Head of caudate nucleus (tissue), 42 donors: ENCODE measurements around the gene POLE.
A peak's percentile ranks its signal among the peaks of the same experiment; 100 is the strongest.

Experiments used
- DNase-seq, 42 donors: peaks; one replicate each; pipeline versions ENCODE4 v3.0.0 to v3.0.0-alpha.2; 2020 to 2021; ENCODE audit warnings: mixed read lengths in 7 of 42
- intact Hi-C: fragments of 100-400 bp; cut with DNase I; formaldehyde crosslinking; loops from one replicate; pipeline ENCODE4 v1.15.0; 2022

The POLE gene

DNA sequence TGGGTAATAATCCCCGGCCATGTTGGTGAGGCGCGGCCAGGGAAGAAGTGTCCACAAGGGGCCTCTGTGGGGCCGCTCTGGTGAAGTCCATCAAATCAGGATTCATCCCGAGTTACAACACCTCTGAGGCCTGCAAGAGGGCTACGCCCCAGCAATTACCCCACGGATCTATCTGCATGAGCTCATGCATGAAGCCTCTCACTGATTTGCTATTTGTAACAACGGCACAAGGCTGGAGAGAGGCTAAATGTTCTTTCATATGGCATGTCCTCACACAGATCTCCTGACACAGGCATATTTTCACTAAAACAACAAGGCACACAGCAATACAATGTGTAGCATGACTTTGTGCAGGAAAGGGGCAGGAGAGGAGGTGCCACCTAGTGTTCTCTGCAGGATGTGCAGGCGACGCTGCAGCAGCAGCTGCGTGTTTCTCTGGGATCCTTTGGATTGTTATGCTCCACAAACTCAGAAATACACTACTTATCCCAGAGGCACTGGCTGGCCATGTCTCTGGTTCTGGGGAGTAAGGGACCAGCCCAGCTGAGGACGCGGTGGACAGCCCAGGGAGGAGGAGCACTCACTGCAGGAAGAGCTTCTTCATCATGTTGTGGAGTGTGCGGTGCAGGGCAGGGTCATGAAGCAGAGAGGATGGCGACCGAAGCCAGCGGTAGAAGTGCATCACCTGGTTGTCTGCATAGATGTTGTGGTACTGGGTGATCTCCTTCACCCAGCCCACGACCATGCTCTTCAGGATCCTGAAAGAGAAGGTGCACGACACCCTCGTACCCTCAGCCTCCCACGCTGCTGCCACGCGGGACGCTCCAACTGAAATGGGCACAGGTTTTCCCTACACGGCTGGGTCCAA lies 48.4 kb downstream of the POLE start:
- intact Hi-C loops: no loop called here
- DNase-seq: peak in 37 of 42 donors; percentile 9 to 66 (median 42)

DNA sequence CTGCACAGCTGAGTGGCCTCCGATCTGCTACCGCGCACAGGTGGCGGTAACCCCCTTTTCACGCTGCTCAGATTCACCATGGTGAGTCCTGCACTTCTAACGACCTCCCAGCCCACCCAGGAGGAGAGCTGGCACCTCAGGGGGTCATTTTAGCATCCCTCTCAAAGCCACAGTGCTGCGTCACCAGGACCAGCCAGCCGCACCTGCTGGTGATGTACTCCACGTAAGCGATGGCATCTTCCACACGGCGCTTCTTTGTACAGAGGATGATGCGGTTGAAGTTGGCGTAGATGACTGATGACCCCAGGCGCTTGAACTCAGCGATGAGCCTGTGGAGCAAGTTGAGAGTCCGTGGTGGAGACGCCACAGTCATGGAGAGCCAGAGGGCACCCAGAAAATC lies 49.3 kb downstream of the POLE start:
- intact Hi-C loops: no loop called here

DNA sequence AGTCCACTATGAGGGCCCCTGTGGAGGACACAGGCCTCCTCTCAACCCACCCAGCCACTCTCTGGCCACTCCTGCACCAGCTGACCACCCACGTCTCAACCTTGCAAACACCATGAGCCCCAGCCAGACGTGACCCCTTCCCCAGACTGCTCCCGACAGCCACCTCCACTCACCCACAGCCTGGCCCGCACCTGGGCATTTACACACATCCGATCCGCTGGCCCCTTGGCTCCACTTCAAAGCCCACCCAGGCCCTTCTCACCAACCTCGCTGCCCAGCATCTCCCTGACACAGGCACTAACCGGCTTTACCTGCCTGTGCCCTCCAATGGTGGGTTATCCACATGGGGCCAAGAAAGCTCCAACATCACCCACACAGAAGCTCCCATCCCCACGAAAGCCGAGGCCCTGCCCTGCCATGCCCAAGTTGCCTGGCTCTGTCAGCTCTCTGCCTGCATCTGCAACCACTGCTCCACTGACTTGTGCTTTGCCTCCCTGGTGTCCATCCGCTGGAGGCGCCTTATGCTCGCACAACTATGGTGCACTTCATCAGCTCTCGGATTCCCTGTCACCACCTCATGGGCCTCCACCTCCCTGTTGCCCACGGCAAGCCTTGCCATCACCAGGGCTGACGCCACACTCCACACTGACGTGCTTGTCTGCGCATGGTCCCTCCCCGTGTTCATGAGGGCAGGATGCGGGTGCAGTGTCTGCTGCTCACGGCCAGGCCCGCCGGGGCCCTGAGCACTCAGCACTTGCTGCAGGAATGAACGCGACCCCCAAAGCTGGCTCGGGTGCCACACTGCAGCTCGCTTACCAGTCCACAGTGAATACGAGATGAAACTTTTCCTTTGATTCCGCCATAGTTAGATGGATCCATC lies 51.8 kb downstream of the POLE start:
- DNase-seq: no peak
- intact Hi-C loops: no loop called here

More for the DNA sequence above, 49.3 kb downstream of the POLE start:
- DNase-seq: no peak

DNA sequence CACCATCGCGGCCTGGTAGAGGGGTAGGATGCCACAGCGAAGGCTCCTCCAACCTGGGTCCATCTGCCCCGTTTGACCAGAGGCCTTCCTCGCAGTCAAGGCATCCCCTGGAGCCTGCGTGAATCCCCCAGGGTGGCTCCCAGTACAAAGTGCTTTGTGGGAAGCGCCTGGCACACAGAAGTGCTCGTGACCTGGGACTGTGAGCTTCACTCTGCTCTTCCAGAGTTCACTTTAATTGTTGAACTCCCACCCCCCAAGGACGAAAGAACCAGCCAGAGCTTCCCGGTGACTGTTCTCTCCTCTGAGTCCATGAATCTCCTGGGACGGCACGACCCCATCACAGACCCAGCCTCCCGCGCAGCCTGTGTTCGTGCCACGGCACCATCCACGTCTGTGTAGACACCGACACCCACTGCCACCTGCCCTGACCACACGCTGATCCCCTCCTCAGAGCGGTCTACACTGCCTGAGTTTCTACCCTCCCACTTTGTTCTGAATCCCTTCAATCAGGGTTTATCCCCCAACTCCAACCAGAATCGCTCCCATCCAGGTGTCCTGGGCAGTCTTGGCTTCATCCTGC lies 52.6 kb downstream of the POLE start:
- intact Hi-C loops: no loop called here
- no peak for DNase-seq

DNA sequence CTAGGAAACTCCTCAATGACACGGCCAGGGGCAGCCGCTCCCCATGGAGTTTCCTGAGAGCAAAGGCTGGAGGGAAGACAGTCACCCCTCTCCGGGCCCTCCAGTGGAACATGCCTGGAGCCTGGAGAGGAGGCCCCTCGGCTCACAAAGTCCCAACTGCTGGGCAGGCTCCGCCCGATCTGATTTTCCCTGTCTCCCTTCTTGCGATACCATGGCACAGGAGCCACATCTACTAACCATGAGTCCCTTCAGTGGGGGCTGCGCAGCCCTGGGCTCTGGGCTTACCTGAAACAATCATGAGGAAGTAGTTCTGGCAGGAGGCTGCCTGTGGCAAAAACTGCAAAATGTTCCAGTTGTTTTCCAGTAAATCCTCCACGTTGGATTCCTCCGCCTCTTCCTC lies 53.2 kb downstream of the POLE start:
- intact Hi-C loops: no loop called here
- no peak for DNase-seq

DNA sequence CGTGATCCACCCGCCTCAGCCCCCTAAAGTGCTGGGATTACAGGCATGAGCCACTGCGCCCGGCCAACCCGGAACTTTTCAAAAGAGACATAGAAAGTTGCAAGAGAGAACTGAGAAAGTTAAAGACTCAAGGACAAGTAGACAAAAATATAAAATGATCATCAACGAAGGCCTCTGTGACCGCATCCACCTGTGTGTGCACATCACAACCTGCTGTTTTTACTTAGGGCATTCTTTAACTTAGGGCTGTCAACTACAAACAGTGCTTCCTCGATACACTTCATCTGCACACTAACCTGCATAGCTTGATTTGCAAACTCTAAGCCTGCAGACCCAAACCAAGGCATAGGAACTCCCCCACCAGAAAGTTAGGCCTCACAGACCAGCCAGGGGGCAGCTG lies 53.7 kb downstream of the POLE start:
- DNase-seq: no peak
- intact Hi-C loops: no loop called here

DNA sequence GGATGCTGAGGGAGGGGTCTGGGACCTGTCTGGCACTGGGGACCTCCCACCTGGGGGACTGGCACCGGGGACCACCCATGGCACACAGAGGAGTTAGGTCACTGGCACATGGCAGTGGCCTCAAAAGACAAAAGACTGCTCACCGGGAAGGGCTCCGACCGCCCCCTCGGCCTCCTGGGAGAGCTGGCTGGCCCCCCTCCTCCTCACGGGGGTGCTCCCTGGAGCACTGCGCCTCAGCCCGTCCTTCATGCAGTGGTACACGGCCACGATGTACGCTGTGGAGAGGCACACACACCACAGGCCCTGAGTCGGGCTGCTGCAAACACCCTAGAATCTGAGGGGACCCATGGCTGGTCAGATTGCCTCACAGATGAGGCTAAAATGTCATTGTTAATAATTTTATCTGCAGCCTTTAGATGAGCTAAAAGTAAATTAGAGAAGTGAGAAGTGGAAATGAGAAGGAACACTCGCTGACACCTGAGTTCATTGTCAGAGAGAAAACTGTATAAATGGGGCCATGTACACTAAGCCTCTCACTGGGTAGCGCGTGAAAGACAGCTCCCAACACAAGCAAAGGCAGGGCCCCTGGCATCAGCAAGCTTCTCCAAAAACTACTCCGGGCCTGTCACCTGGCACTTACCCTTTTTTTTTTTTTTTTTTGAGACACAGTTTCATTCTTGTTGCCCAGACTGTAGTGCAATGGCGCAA lies 54.5 kb downstream of the POLE start:
- intact Hi-C loops: no loop called here
- DNase-seq: peak in 1 of 42 donors; percentile 24

DNA sequence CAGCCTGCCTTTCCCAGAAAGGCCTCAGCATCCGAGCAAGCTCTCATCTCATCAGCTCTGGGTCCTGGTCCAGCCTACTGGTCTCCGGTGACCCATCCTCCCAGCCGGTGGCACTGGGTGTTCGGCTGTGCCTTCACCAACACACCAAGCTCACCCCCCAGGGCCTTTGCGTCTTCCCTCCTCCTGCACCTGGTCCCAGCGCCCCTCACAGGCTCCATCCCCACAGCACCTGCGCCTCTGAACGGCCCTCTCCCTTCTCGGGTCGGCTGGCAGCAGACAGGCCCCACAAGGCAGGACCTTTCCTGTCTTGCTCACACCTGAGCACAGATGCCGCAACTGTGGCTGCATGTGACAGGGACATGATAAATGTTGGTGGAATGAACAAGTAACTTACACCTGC lies 55.5 kb downstream of the POLE start:
- intact Hi-C loops: no loop called here
- peak in 1 of 42 donors; percentile 27 for DNase-seq

DNA sequence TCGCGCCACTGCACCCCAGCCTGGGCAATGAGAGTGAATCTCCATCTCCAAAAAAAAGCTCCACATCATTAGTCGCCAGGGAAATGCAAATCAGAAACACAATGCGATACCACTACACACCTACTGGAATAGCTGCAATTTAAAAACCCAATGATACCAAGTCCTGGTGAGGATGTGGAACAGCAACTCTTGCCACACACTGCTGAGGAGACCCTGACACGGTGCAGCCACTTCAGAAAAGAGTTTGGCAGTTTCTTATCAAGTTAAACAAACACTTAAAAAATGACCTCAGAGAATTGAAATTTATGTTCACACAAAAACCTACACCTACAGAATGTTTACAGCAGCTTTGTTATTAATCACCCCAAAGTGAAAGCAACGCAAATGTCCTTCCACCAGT lies 56.5 kb downstream of the POLE start:
- peak in 1 of 42 donors; percentile 9 for DNase-seq
- intact Hi-C loops: no loop called here

DNA sequence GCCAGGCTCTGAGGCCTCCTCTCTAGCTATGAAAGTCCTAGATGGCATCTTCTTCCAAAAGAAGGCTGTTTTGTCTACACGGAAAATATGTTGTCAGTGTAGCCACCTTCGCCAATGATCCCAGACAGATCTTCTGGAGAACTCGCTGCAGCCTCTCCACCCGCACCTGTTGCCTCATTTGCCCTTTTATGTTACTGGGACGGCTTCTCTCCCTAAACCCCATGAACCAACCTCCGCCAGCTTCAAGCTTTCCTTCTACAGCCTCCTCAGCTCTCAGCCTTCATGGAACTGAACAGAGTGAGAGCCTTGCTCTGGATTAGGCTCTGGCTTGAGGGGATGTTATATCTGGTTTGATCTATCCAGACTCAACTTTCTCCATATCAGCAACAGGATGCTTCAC lies 57.8 kb downstream of the POLE start:
- DNase-seq: no peak
- intact Hi-C loops: no loop called here

DNA sequence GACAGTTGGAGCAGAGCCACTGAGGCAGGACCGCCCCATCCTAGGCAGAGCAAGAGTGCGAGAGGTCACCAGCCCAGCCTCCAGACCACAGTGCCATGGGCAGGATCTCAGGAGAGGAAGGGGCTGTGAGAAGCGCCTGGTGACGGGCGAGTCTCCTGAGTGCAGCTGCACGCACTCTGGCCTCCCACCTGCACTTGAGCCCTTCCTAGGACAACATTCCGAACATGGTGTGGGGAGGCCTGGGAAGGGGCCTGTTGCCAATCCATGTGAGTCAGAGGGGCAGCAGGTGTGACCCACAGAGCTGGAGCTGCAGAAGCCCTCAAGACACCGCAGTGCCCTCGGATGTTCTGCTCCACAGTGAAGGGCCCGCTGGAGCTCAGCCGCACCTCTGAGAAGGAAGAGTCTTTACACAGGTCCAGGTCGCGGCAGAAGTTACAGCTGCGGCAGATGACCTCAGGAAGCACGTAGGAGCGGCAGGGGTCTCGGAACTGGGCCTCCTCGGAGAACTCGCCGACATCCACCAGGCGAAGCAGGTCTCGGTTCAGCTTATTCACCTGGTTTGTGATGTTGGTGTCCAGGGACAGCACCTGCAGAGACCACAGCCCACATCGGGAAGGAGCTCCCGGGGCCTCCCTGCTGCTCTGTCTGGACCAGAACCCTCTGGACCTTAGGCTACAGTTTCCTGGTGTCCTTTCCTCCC lies 61.3 kb downstream of the POLE start:
- DNase-seq: no peak
- intact Hi-C loops: no loop called here

DNA sequence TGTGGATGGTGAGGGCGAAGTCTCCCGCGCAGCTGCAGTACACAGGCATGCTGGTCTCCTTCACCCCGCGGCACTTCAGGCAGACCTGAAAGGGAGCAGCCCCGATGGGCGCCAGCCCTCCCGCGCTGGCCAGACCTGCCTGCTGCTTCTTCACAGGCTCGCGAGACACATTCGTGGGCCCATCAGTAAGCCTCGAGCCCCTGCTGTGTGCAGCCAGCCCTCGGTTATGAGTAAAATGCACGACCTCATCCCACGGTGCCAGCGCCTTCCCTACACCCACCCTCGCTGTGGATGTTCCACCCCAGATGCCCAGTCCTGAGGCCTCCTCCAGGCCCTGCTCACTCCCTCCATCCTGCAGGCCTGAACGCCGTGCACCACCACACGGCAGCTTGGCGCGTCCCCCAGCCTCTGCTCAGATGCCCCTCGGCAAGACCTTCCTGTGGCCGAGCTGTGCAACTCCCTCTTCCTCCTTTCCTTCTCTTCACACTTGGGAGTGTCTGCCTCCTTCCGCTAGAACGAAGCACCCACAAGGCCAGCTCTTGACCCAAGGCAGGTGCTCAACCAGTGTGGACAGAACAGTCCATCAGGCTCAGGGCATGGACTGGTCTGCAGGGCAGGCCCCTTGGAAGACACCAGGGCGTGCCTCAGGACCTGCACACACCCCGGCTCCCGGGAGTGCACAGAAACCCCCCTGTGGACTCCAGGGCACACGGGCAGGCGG lies 62.1 kb downstream of the POLE start:
- no peak for DNase-seq
- intact Hi-C loops: no loop called here

DNA sequence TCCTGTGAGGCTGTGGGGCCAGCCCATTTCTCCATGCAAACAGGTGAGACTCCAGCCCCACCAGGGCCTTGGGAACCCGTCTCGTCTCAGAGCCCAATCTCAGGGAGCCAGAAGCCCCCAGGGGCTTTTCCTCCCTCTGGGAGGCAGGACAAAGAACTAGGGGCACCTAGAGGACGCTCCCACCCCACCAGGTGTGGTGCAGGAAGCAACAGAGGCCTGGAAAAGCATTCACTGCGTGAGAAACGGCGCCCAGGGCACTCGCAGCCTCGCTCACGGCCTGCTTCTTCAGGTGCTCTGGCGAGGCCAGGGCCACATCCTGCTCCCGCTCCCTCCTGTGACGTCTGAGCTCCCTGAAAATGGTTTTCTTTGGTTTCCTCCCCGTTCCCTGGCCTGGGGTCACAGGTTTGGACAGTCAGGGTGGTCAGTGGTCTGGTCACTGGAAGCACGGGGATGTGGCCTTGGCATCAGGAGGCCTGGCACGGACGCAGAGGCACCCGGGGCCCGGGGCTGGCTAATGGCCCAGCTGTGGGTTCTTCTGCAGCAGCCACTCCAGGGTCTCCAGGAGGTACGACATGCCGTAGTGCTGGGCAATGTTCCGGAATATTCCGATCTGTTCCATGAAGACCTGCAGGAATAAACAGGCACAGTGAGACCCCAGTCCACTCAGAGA lies 62.8 kb downstream of the POLE start:
- intact Hi-C loops: no loop called here

DNA sequence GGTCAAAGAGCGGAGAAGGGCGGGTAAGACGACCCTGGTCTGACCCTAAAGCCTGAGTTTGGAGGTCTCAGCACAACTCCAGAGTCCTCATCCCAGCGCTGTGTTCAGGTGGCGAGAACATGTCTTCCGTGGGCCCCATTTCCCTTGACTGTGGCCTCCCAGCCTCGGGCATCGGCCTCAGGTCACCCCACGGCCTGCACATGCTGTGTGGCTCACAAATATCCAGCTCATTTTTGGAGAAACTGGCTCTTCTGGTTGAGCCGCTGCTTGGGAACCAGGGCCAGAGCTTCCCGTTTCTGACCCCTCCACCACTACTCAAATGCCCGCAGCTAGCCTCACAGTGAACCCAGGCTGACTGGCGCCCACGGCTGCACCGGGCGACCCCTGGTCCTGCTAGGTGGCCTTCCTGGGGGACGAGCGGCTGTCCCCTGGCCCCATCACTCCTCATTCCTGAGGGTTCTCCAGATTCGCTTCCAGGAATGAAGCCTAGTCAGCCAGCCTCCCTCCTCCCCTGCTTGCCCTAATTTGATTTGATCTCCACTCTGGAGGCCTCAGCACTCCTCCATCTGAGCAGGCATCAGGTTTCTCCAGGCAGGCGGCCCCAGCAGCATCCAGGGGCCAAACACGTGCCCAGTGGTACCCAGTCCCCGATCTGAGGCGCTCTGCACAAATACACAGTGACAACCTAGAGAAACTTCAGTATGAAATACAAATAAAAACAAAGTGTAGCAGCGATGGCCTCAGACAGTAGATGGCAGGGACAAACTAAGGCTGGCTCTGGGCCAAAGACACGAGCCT lies 63.9 kb downstream of the POLE start:
- intact Hi-C loops: no loop called here

More for the DNA sequence above, 62.8 kb downstream of the POLE start:
- DNase-seq: no peak

DNA sequence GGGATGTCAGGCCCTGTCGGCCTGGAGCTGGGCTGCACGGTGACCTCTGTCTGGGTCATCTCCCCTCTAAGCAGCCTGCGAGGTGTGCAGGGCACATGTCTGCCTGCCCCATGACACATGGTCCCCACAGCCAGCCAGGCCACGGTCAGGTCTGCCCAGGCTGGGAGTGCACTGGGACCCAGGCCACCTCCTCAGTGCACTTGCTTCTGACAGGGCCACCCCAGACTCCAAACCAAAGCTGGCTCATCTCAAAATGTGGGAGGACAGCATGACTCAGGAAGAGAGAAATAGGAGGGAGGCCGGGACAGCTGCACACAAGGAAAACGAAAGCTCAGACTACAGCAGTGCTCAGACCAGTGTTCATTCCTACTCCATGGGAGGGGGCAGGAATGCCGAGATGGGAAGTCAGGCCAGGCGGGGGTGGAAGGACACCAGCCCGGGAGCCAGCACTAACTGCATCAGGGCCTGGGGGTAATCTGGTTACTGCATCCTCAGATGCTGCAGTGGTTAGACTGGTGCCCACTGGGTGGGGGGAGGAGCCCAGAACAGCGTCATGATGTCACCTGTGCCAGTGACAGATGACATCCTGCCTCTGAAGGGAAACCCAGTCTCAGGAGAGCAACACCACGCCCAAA lies 64.6 kb downstream of the POLE start:
- peak in 31 of 42 donors; percentile 16 to 79 (median 44) for DNase-seq
- intact Hi-C loops: no loop called here

More for the DNA sequence above, 63.9 kb downstream of the POLE start:
- no peak for DNase-seq
